Adrenal gland (tissue), 5 donors: Measurements from ENCODE around the gene FLRT3.

Experiments used
- CTCF ChIP-seq, 6 experiments: fragments of 450-650 bp in 4 of 6; fragments of 200-600 bp in 2 of 6; sonication (generic) in 1 of 6; IDR thresholded peaks; 1 replicate in 5 of 6; 2 replicates in 1 of 6; pipeline versions ENCODE4 v1.5.1 to v1.8.0; 2016 to 2021; ENCODE audit warnings: antibody characterized with exemption in 6 of 6, mild to moderate bottlenecking in 2 of 6, moderate library complexity in 1 of 6
- POLR2A ChIP-seq, 2 donors: fragments of 450-650 bp; IDR thresholded peaks; one replicate each; pipeline ENCODE4 v1.6.1; 2017; ENCODE audit warnings: antibody characterized with exemption in 2 of 2, mild to moderate bottlenecking in 2 of 2, moderate library complexity in 1 of 2
- donor health status: DM: no; HTN: no; CAD: no.

DNA sequence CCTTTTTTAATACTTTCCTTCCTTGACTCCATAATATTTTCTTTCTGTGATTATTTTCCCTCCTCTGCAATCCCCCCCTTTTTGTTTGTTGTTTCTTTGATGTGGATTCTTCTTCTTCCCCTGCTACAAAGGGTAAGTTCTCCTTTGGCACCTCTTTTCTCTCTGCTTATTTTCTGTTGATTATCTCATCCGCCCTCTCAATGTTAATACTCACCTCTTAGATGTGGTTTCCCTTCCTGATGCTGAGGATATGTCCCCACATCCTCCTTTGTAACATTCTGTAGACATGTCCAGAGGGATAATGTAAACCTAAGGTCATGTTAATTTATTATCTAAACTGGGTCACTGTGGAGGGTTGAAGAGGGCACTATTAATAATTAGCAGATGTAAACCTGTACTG is 17.7 kb downstream of the FLRT3 start:
- TF ChIP-seq POLR2A (IDR thresholded peaks at IDR 0.05): no peak
- no peak for TF ChIP-seq CTCF (IDR thresholded peaks at IDR 0.05)
